ENCODE results near the gene SLC25A33.

Gene SLC25A33

GRCh38 chr1:9551984-9552383 is 12.7 kb downstream of the SLC25A33 start:
- DNase-seq (ENCODE audit: low spot score), result no peak
- in situ Hi-C loops (cut with MboI; ENCODE audit: low pct_unique_long_range_greater_than_20kb, low sequenced_read_pairs, unreplicated experiment), result no loop called here
- TF ChIP-seq CTCF (IDR thresholded peaks at IDR 0.05; ENCODE audit: extremely low read depth, insufficient read depth, missing control alignments), result no peak

DNA sequence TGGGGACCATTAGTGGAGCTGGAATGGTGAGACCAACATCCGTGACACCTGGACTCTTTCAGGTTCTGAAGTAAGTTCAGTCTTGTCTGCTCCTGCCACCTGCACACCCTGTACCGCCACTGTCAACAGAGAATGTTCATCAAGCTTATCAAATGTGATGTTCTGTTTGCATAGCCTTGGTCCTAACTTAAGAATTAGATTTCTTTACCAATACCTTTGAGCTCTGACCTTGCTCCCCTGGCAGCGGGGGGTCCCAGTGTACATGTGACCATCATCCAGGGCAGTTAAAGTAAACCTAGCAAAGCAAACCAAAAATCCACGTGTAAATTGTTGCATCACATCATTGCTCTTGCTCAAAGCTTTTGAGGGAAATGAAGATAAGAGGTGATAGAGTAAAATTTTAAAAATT is 14.5 kb downstream of the SLC25A33 start:
- no peak for DNase-seq (ENCODE audit: low spot score)
- in situ Hi-C loops (cut with MboI; ENCODE audit: low pct_unique_long_range_greater_than_20kb, low sequenced_read_pairs, unreplicated experiment), result no loop called here
- TF ChIP-seq CTCF (IDR thresholded peaks at IDR 0.05; ENCODE audit: extremely low read depth, insufficient read depth, missing control alignments), result no peak

DNA sequence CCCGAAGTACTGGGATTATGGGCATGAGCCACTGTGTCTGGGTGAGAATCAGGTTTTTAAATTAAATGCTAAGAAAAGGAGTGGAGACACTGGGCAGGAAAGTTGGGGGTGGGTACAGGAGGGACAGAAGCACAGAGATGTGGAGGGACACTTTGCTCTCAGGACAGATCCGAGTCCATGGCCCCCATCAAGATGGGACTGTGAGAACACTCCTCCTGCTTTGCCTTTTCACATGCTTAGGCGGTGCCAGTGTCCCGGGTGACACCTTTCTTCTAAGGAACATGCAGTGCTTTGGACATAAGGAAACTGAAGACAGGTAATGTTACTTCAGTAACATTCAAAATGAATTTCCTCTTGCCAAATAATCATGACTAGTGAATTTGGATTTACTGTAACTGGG is 16.7 kb downstream of the SLC25A33 start:
- TF ChIP-seq CTCF (IDR thresholded peaks at IDR 0.05; ENCODE audit: extremely low read depth, insufficient read depth, missing control alignments), result no peak
- in situ Hi-C loops (cut with MboI; ENCODE audit: low pct_unique_long_range_greater_than_20kb, low sequenced_read_pairs, unreplicated experiment), result no loop called here
- DNase-seq (ENCODE audit: low spot score), result no peak

DNA sequence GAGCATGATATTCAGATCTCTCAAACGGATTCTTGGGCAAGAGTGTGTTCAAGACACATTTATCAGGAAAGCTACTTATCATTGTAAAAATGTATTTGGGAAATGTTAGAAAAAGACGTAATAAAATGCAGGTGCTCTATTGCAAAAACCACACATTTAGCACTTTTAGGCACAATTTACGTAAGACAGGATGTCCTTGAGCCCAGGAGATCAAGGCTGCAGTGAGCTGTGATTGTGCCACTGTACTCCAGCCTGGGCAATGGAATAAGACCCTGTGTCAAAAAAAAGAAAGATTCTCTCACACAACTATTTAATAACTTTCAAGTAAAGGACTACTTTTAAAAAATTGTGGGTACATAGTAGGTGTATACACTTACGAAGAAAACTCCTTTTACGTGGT is 18.4 kb downstream of the SLC25A33 start:
- no peak for TF ChIP-seq CTCF (IDR thresholded peaks at IDR 0.05; ENCODE audit: extremely low read depth, insufficient read depth, missing control alignments)
- DNase-seq (ENCODE audit: low spot score), result no peak
- in situ Hi-C loops (cut with MboI; ENCODE audit: low pct_unique_long_range_greater_than_20kb, low sequenced_read_pairs, unreplicated experiment), result no loop called here

GRCh38 chr1:9558271-9558945 is 19.1 kb downstream of the SLC25A33 start:
- no peak for DNase-seq (ENCODE audit: low spot score)
- TF ChIP-seq CTCF (IDR thresholded peaks at IDR 0.05; ENCODE audit: extremely low read depth, insufficient read depth, missing control alignments), result no peak
- in situ Hi-C loops (cut with MboI; ENCODE audit: low pct_unique_long_range_greater_than_20kb, low sequenced_read_pairs, unreplicated experiment), result no loop called here

DNA sequence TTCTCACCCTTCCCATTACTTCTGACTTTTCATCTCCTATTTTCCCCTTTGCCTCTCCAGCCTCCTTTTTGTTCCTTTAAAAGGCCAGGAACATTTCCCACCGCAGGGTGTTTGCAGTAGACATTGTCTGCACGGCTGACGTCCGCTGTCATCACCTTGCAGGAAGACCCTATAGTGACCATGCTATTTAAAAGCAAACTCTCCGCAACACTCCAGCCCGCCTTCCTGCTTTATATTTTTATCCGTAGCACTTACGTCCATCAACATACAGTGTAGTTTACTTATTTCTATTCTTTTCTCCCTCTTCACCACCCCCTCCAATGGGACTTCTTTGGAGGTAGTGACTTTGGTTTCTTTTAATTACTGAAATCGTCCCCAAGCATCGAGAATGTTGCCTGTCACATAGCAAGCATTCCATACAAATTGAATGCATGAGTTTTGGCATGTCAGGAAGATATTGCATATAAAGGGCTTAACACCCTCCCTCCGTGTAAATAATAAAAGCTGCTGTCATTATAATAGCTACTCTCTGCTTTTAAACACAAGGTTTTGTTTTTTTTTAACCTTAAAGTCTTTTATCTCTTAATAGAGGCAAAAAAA is 19.8 kb downstream of the SLC25A33 start:
- no peak for DNase-seq (ENCODE audit: low spot score)
- no peak for TF ChIP-seq CTCF (IDR thresholded peaks at IDR 0.05; ENCODE audit: extremely low read depth, insufficient read depth, missing control alignments)
- in situ Hi-C loops (cut with MboI; ENCODE audit: low pct_unique_long_range_greater_than_20kb, low sequenced_read_pairs, unreplicated experiment), result no loop called here

All from GM13977 (cell line).